H1 (cell line): Measurements from ENCODE around the gene MYO1A. TPM values are rescaled to one million over a fixed set of nuclear protein-coding genes. Genes with fewer than 3 reads are reported as not detected.
A peak's percentile ranks its signal among the peaks of the same experiment; 100 is the strongest.

Source experiments
- CTCF ChIA-PET: fragments of 300-600 bp; sonication (Branson Sonifier 250); formaldehyde crosslinking; loops from one replicate; lab custom pipeline; 2021; ENCODE audit not compliant: partially characterized antibody; lab: Charles Lee
- POLR2A ChIA-PET: fragments of 300-600 bp; sonication (Branson Sonifier 250); formaldehyde crosslinking; loops from one replicate; lab custom pipeline; 2021; ENCODE audit warnings: inconsistent platforms; ENCODE audit not compliant: partially characterized antibody; lab: Charles Lee
- DNase-seq, 2 experiments: peaks; one replicate each; pipeline versions ENCODE4 v3.0.0 to v3.0.0-alpha.2; 2010 to 2022; ENCODE audit warnings: low spot score in 2 of 2, low read depth in 1 of 2, mixed read lengths in 1 of 2
- FAIRE-seq: peaks from 2 replicates; lab custom pipeline; 2011; peaks lifted over from hg19 to GRCh38; lab: Jason Lieb, UNC
- H2AFZ ChIP-seq: 2 replicates; pipeline ENCODE4 v1.8.1; 2012; ENCODE audit warnings: low read length, inconsistent platforms
- H2AK5ac ChIP-seq: 2 replicates; pipeline ENCODE4 v1.6.1; 2013; ENCODE audit warnings: low read depth, low read length
- H2BK120ac ChIP-seq: replicated peaks from 2 replicates; pipeline ENCODE3; 2013; ENCODE audit warnings: low read depth, low read length, inconsistent platforms
- H2BK12ac ChIP-seq: 2 replicates; pipeline ENCODE4 v1.6.1; 2013; ENCODE audit warnings: low read depth, low read length
- H2BK15ac ChIP-seq: 2 replicates; pipeline ENCODE4 v1.6.1; 2013; ENCODE audit warnings: low read length
- H2BK20ac ChIP-seq: 2 replicates; pipeline ENCODE4 v1.6.1; 2013; ENCODE audit warnings: low read length
- H2BK5ac ChIP-seq: 2 replicates; pipeline ENCODE4 v1.6.1; 2013; ENCODE audit warnings: low read depth, low read length
- H3K14ac ChIP-seq: 2 replicates; pipeline ENCODE4 v1.6.1; 2013; ENCODE audit warnings: inconsistent platforms; ENCODE audit not compliant: insufficient read length
- H3K18ac ChIP-seq: 2 replicates; pipeline ENCODE4 v1.6.1; 2013; ENCODE audit warnings: low read length; ENCODE audit errors: extremely low read depth
- H3K23ac ChIP-seq: 2 replicates; pipeline ENCODE4 v1.6.1; 2013; ENCODE audit warnings: inconsistent platforms; ENCODE audit not compliant: insufficient read length
- H3K23me2 ChIP-seq: 2 replicates; pipeline ENCODE4 v1.6.1; 2013; ENCODE audit warnings: low read depth, low read length
- H3K27ac ChIP-seq: 2 replicates; pipeline ENCODE4 v1.6.1; 2011; ENCODE audit warnings: low read depth, low read length, inconsistent platforms
- H3K27me3 ChIP-seq, 4 experiments: replicated peaks in 1 of 4; 1 replicate in 1 of 4; 2 replicates in 3 of 4; pipeline versions ENCODE4 v1.6.1 to v1.8.1; 2011 to 2013; ENCODE audit warnings: low read length in 3 of 4, mild to moderate bottlenecking in 3 of 4, inconsistent platforms in 2 of 4, mixed read lengths in 2 of 4, moderate library complexity in 1 of 4; ENCODE audit not compliant: control insufficient read depth in 3 of 4, insufficient read depth in 3 of 4; ENCODE audit errors: extremely low read depth in 1 of 4
- H3K36me3 ChIP-seq, 4 experiments: 2 replicates each; pipeline versions ENCODE4 v1.6.1 to v1.8.1; 2011 to 2013; ENCODE audit warnings: mild to moderate bottlenecking in 4 of 4, low read length in 3 of 4, moderate library complexity in 2 of 4, control low read depth in 1 of 4, inconsistent platforms in 1 of 4; ENCODE audit not compliant: insufficient read depth in 4 of 4, control insufficient read depth in 2 of 4
- H3K4ac ChIP-seq: replicated peaks from 2 replicates; pipeline ENCODE3; 2013; ENCODE audit warnings: low read length, low read depth, mixed read lengths, inconsistent platforms; ENCODE audit not compliant: insufficient read length
- H3K4me1 ChIP-seq, 4 experiments: replicated peaks in 1 of 4; 1 replicate in 1 of 4; 2 replicates in 3 of 4; pipeline versions ENCODE4 v1.6.1 to v1.8.1; 2011 to 2013; ENCODE audit warnings: low read length in 3 of 4, inconsistent platforms in 2 of 4, mixed read lengths in 1 of 4; ENCODE audit not compliant: insufficient read depth in 4 of 4, control insufficient read depth in 3 of 4
- H3K4me2 ChIP-seq, 2 experiments: 2 replicates each; pipeline versions ENCODE4 v1.6.1 to v1.8.1; 2011 to 2013; ENCODE audit warnings: low read depth in 2 of 2, low read length in 2 of 2, control low read depth in 1 of 2, inconsistent platforms in 1 of 2, mild to moderate bottlenecking in 1 of 2; ENCODE audit not compliant: insufficient read depth in 1 of 2
- H3K4me3 ChIP-seq, 4 experiments: fragments of 200-600, 300-600 bp in 1 of 4; sonication (generic), shearing (Covaris generic), sonication (Bioruptor Twin) in 1 of 4; 2 replicates each; pipeline versions ENCODE4 v1.5.1 to v1.8.1; 2011 to 2016; ENCODE audit warnings: low read length in 4 of 4, low read depth in 3 of 4, control low read depth in 2 of 4, inconsistent platforms in 2 of 4, mild to moderate bottlenecking in 2 of 4, mixed read lengths in 1 of 4, moderate library complexity in 1 of 4; ENCODE audit not compliant: insufficient read depth in 2 of 4; ENCODE audit errors: extremely low read depth in 1 of 4
- H3K56ac ChIP-seq: replicated peaks from 2 replicates; pipeline ENCODE3; 2013; ENCODE audit warnings: low read depth, mild to moderate bottlenecking, mixed read lengths, low read length, inconsistent platforms; ENCODE audit not compliant: insufficient read length
- H3K79me1 ChIP-seq: 2 replicates; pipeline ENCODE4 v1.6.1; 2013; ENCODE audit warnings: low read depth, low read length, control low read depth
- H3K79me2 ChIP-seq, 2 experiments: 2 replicates each; pipeline versions ENCODE4 v1.6.1 to v1.8.1; 2012 to 2013; ENCODE audit warnings: low read length in 2 of 2, mild to moderate bottlenecking in 2 of 2, inconsistent platforms in 1 of 2; ENCODE audit not compliant: insufficient read depth in 2 of 2, control insufficient read depth in 1 of 2
- H3K9ac ChIP-seq, 4 experiments: replicated peaks in 1 of 4; 1 replicate in 1 of 4; 2 replicates in 3 of 4; pipeline versions ENCODE4 v1.6.1 to v1.8.1; 2011 to 2013; ENCODE audit warnings: low read depth in 3 of 4, low read length in 3 of 4, control low read depth in 2 of 4, mild to moderate bottlenecking in 2 of 4, moderate library complexity in 2 of 4, inconsistent platforms in 1 of 4; ENCODE audit errors: extremely low read depth in 1 of 4
- H3K9me3 ChIP-seq, 2 experiments: 2 replicates each; pipeline versions ENCODE4 v1.6.1 to v1.8.1; 2012 to 2013; ENCODE audit warnings: mild to moderate bottlenecking in 2 of 2, moderate library complexity in 2 of 2, control low read depth in 1 of 2, inconsistent platforms in 1 of 2, low read depth in 1 of 2, low read length in 1 of 2, mixed read lengths in 1 of 2; ENCODE audit not compliant: insufficient read depth in 2 of 2
- H4K20me1 ChIP-seq, 2 experiments: replicated peaks in 1 of 2; 2 replicates each; pipeline versions ENCODE3 to v1.8.1; 2011 to 2013; ENCODE audit warnings: inconsistent platforms in 2 of 2, low read length in 2 of 2, mild to moderate bottlenecking in 1 of 2; ENCODE audit not compliant: insufficient read depth in 2 of 2, control insufficient read depth in 1 of 2
- H4K5ac ChIP-seq: 2 replicates; pipeline ENCODE4 v1.6.1; 2013; ENCODE audit warnings: low read length, low read depth, mixed read lengths, inconsistent platforms; ENCODE audit not compliant: insufficient read length
- H4K8ac ChIP-seq: 2 replicates; pipeline ENCODE4 v1.8.0; 2013; ENCODE audit warnings: mild to moderate bottlenecking, moderate library complexity, low read length, inconsistent platforms; ENCODE audit not compliant: insufficient read depth; ENCODE audit errors: extremely low read depth
- H4K91ac ChIP-seq: replicated peaks from 2 replicates; pipeline ENCODE3; 2013; ENCODE audit warnings: low read length, mixed read lengths, inconsistent platforms; ENCODE audit not compliant: insufficient read length
- RAD21 ChIP-seq, 2 experiments: IDR thresholded peaks in 1 of 2; conservative IDR thresholded peaks in 1 of 2; 2 replicates each; pipeline ENCODE4 v1.6.1; 2011; ENCODE audit warnings: low read depth in 2 of 2, low read length in 2 of 2, improper control_type of control experiment in 1 of 2, inconsistent platforms in 1 of 2, mild to moderate bottlenecking in 1 of 2, moderate library complexity in 1 of 2
- TCF12 ChIP-seq: IDR thresholded peaks from 2 replicates; pipeline ENCODE4 v1.6.1; 2011; ENCODE audit warnings: low read depth, mild to moderate bottlenecking, low read length
- WGBS, 2 experiments: shearing (Covaris generic) in 1 of 2; methylation state at CpG; one replicate each; pipeline versions ENCODE4 v1.1.6 to v1.1.7; 2013 to 2015; ENCODE audit warnings: low lambda C conversion rate in 2 of 2, mixed read lengths in 2 of 2, inconsistent platforms in 1 of 2, low coverage in 1 of 2, missing lambda C conversion rate in 1 of 2; ENCODE audit not compliant: insufficient replicate concordance in 2 of 2, insufficient coverage in 1 of 2, insufficient read length in 1 of 2; ENCODE audit errors: extremely low coverage in 1 of 2, missing lambda C conversion rate in 1 of 2; 5-methylcytosine and 5-hydroxymethylcytosine counted together
- polyA plus RNA-seq, 7 experiments: library from polyadenylated mRNA; depleted of rRNA in 3 of 7; stranded (reverse) in 5 of 7; unstranded in 2 of 7; fragments of >200 nt in 5 of 7; fragments of 200-250 nt in 2 of 7; gene quantifications; 1 replicate in 5 of 7; 2 replicates in 1 of 7; 4 replicates in 1 of 7; pipeline versions ENCODE4 v1.2.1 to v1.2.3, GENCODE V29; 2011 to 2013; ENCODE audit warnings: missing spikeins in 2 of 7, mixed read lengths in 2 of 7
- total RNA-seq: library from RNA; stranded (reverse); fragmentation: NEBNext Ultra II Directional; extraction: Animal tissue kit (Norgen Biotek cat#: 25700); gene quantifications from 2 replicates; pipeline ENCODE4 v1.2.1, GENCODE V29; 2021

Gene MYO1A
- total and polyA plus RNA-seq, 2 of the 8 experiments (the other 6 are each of a cell fraction or from before 2014, with no cell fraction given): 0.54 to 0.77 TPM

- H4K5ac ChIP-seq: no peak overlapping the region
- no peaks in the 10 kb centered on the region for H3K9me3 ChIP-seq
- no peak overlapping the region for H2BK12ac ChIP-seq
- no peak overlapping the region for H2BK20ac ChIP-seq
- no peaks in the 10 kb centered on the region; a peak in 1 of 7 replicates for H3K4me1 ChIP-seq
- DNase-seq: peak in 1 of 2 experiments; percentile 47
- H2BK5ac ChIP-seq: no peak overlapping the region
- H3K14ac ChIP-seq: no peak overlapping the region
- peaks cover 0 to 3% (median 0%) of the 10 kb centered on the region in 4 experiments; a peak in 2 of 8 replicates for H3K36me3 ChIP-seq
- H3K23ac ChIP-seq: no peak overlapping the region
- no peak overlapping the region for H2BK120ac ChIP-seq
- WGBS, 2 experiments: 77% methylated on average over 10 of the region's 10 CpGs; no CpG with 5 or more reads in 1 of the 2 experiments
- no peak overlapping the region for H3K27ac ChIP-seq
- peaks cover 0 to 2% of the 10 kb centered on the region in 2 experiments for H4K20me1 ChIP-seq
- H4K8ac ChIP-seq: no peak overlapping the region
- peaks cover 0 to 9% of the 10 kb centered on the region in 2 experiments; a peak in 2 of 4 replicates for H3K79me2 ChIP-seq
- ChIA-PET CTCF (interaction anchor here (1.0 to 5.5 kb wide), 13 partner anchors 9 to 255 kb away, joined by 3 to 59 read pairs (median 5); partner anchors contain the start of genes HSD17B6, STAT6 and ZBTB39), POLR2A (interaction anchor here (0.8 to 1.7 kb wide), 7 partner anchors 9 to 269 kb away, joined by 3 to 6 read pairs (median 4); partner anchors contain the start of gene NACA)
- H3K4ac ChIP-seq: no peak overlapping the region
- H3K18ac ChIP-seq: no peak overlapping the region
- H3K27me3 ChIP-seq: no peaks in the 10 kb centered on the region
- H3K23me2 ChIP-seq: no peaks in the 10 kb centered on the region
- FAIRE-seq: no peak
- H2AFZ ChIP-seq: no peak overlapping the region
- no peak overlapping the region for H3K56ac ChIP-seq
- H2AK5ac ChIP-seq: 0 out of 2 replicates have a peak overlapping the region, but pooled peaks have one; percentile 82
- peaks cover 3% of the 10 kb centered on the region; the same call in 1 of the 2 replicates for H3K79me1 ChIP-seq
- H3K4me3 ChIP-seq: no peak overlapping the region
- H2BK15ac ChIP-seq: no peak overlapping the region
- H4K91ac ChIP-seq: no peak overlapping the region
- no peak overlapping the region for H3K9ac ChIP-seq
- H3K4me2 ChIP-seq: no peak overlapping the region
- TF ChIP-seq RAD21 (IDR thresholded peaks at IDR 0.05 in 1 of 2, conservative IDR thresholded peaks at IDR 0.05 in 1 of 2; ENCODE audit: low read depth in 2 of 2, low read length in 2 of 2) (0 out of 4 replicates have a peak, but pooled peaks of 1 of the 2 experiments have one; percentile 2), TCF12 (no peak)
These were observed 55.6 kb downstream of the MYO1A start for GRCh38 chr12:56994231-56994746.
